ENCODE results near the gene PABPN1. TPM values are rescaled to one million over a fixed set of nuclear protein-coding genes. Genes with fewer than 3 reads are reported as not detected.

PABPN1 gene
- total and polyA plus RNA-seq, 2 of the 13 experiments (the other 11 are each of a cell fraction or from before 2014, with no cell fraction given), result 233 to 524 TPM

DNA sequence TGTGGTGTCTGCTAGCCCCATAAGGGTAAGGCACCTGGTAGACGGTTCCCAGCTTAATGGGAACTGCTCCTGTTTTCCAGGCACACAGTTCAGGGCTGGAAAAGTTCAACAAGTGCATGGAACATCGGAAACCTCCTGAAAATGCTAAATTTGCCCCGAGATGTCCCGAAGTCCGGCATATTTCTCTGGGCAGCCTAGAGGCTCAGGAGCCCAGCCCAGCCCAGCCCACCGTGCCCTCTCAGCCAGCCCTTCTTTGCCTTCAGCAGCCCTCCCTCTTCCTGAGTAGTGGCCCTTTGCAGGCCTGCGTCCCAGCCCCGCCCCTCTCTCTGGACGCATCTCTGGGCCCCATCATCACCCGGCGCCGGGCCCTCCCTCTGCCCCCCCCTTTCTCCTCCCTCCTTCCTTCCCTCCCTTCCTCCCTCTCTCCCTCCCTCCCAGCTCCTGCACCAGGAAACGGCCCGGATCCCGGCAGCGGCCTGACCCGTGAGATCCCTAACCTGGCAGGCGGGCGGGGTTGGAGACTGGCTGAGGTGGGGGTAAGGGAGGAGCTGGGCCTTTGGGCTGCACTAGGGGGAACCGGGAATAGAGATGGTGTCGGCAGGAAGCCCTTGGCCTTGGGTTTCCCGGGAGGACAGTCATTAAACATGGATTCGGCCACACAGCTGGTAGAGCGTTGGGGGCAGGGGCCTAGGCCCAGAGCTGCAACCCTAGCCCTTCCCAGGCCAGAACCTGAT lies 14.7 kb upstream of the PABPN1 start, which contains the start of gene BCL2L2 (continued):
- TF ChIP-seq FOXO4 (CRISPR knock-in tag; conservative IDR thresholded peaks at IDR 0.05), result no peak
- TF ChIP-seq, protein P1, sequence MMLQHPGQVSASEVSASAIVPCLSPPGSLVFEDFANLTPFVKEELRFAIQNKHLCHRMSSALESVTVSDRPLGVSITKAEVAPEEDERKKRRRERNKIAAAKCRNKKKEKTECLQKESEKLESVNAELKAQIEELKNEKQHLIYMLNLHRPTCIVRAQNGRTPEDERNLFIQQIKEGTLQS (CRISPR knock-in tag; IDR thresholded peaks at IDR 0.05), result no peak
- peak; percentile 38; the same call in 1 of the 2 replicates for TF ChIP-seq JUND (CRISPR knock-in tag; IDR thresholded peaks at IDR 0.05)
- TF ChIP-seq, protein P2, sequence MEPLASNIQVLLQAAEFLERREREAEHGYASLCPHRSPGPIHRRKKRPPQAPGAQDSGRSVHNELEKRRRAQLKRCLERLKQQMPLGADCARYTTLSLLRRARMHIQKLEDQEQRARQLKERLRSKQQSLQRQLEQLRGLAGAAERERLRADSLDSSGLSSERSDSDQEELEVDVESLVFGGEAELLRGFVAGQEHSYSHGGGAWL (CRISPR knock-in tag; IDR thresholded peaks at IDR 0.05), result peak; percentile 82
- no peak for TF ChIP-seq ADNP (CRISPR knock-in tag; IDR thresholded peaks at IDR 0.05)
- TF ChIP-seq ZNF274 (CRISPR knock-in tag; IDR thresholded peaks at IDR 0.05), result peak; percentile 97
- peak; percentile 98; the same call in 1 of the 2 replicates for TF ChIP-seq THYN1 (CRISPR knock-in tag; IDR thresholded peaks at IDR 0.05; ENCODE audit: borderline replicate concordance, low read depth)
- peak; percentile 87; the same call in 1 of the 2 replicates for TF ChIP-seq ZSCAN20 (CRISPR knock-in tag; IDR thresholded peaks at IDR 0.05; ENCODE audit: borderline replicate concordance)
- TF ChIP-seq ZNF430 (CRISPR knock-in tag; IDR thresholded peaks at IDR 0.05), result peak; percentile 95
- TF ChIP-seq ZNF878 (CRISPR knock-in tag; IDR thresholded peaks at IDR 0.05), result no peak
- TF ChIP-seq PHB2 (IDR thresholded peaks at IDR 0.05; ENCODE audit: partially characterized antibody), result no peak
- TF ChIP-seq, protein P3, sequence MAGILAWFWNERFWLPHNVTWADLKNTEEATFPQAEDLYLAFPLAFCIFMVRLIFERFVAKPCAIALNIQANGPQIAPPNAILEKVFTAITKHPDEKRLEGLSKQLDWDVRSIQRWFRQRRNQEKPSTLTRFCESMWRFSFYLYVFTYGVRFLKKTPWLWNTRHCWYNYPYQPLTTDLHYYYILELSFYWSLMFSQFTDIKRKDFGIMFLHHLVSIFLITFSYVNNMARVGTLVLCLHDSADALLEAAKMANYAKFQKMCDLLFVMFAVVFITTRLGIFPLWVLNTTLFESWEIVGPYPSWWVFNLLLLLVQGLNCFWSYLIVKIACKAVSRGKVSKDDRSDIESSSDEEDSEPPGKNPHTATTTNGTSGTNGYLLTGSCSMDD (CRISPR knock-in tag; IDR thresholded peaks at IDR 0.05), result no peak
- peak; percentile 80 for TF ChIP-seq ZNF512 (CRISPR knock-in tag; IDR thresholded peaks at IDR 0.05)
- TF ChIP-seq CHD2 (IDR thresholded peaks at IDR 0.05; ENCODE audit: low read depth, low read length), result peak; percentile 47
- TF ChIP-seq RELA (CRISPR knock-in tag; IDR thresholded peaks at IDR 0.05), result peak; percentile 87; the same call in 1 of the 2 replicates
- peak; percentile 98 for TF ChIP-seq SRSF1 (optimal IDR thresholded peaks at IDR 0.05; ENCODE audit: low read depth, low read length)
- TF ChIP-seq HINFP (CRISPR knock-in tag; IDR thresholded peaks at IDR 0.05; ENCODE audit: low read depth), result no peak
- TF ChIP-seq MTA1 (CRISPR knock-in tag; IDR thresholded peaks at IDR 0.05; ENCODE audit: borderline replicate concordance), result peak; percentile 98
- no peak for TF ChIP-seq SRSF9 (IDR thresholded peaks at IDR 0.05; ENCODE audit: borderline replicate concordance, insufficient read depth, low read depth, low read length, poor library complexity, severe bottlenecking)
- peak; percentile 93; the same call in 1 of the 2 replicates for TF ChIP-seq ZNF550 (CRISPR knock-in tag; IDR thresholded peaks at IDR 0.05; ENCODE audit: borderline replicate concordance)
- peak; percentile 98 for TF ChIP-seq ZBTB8A (CRISPR knock-in tag; IDR thresholded peaks at IDR 0.05; ENCODE audit: borderline replicate concordance, low read depth)
- TF ChIP-seq ZNF350 (CRISPR knock-in tag; IDR thresholded peaks at IDR 0.05; ENCODE audit: borderline replicate concordance, low read depth), result peak; percentile 100
- peak; percentile 94 for TF ChIP-seq KLF11 (CRISPR knock-in tag; IDR thresholded peaks at IDR 0.05)
